ENCODE results near the gene ZNF343. TPM values are rescaled to one million over a fixed set of nuclear protein-coding genes. Genes with fewer than 3 reads are reported as not detected.

Gene ZNF343
- total and polyA plus RNA-seq, 2 donors (not counting 1 experiment from before 2014, with no cell fraction given), result 11.6 to 23.4 TPM

DNA sequence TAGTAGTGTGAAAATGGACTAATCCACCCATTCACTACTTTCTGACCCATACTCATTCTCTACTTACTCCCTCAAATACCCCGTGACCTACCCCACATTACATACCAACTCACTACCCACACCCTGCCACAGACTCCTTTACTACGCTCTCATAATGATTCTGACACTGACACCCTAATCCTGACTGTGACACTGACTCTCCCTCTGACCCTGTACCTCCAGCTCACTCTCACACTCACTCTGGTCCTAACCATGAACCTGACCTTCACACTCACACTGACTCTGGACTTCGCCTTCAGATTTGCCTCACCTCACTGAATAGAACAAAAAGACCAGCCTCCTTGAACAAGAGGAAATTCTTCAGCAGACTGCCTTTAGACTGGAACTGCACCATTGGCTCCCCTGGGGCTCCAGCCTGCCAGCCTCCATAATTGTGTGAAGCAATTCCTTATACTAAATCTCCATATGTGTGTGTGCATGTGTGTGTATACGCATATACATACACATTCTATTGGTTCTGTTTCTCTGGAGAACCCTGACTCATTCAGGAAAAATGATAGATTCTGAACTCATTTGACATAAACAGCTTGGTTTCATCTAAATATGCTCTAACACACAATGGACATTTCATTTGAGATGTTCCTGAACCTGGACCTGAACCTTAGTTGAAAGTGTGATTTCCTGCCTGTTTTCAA, 10.5 kb upstream of the ZNF343 start:
- ChIA-PET POLR2A (no interaction called here), CTCF (interaction anchor here (1.5 to 3.0 kb wide), 2 partner anchors 10 to 312 kb away, joined by 12 to 14 read pairs; no protein-coding TSS in a partner anchor)
- Histone ChIP-seq H3K9ac (ENCODE audit: low read length) (no peak overlapping the region), H3K27ac (ENCODE audit: low read length in 2 of 2) (no peak overlapping the region), H3K9me3 (ENCODE audit: control extremely low read depth in 1 of 3, control insufficient read depth in 2 of 3, insufficient read depth in 1 of 3, low read length in 2 of 3) (no peaks in the 10 kb centered on the region), H2AFZ (ENCODE audit: insufficient read depth, low read depth, low read length, poor library complexity, severe bottlenecking) (no peak overlapping the region), H3K4me1 (ENCODE audit: control insufficient read depth in 2 of 2, insufficient read depth in 2 of 2, low read length in 2 of 2) (peaks cover 3 to 7% of the 10 kb centered on the region in 2 donors), H3K79me2 (ENCODE audit: control insufficient read depth, insufficient read depth, low read length) (no peaks in the 10 kb centered on the region), H3K4me3 (ENCODE audit: control extremely low read depth in 1 of 5, extremely low read depth in 1 of 5, insufficient read depth in 1 of 5, low read depth in 2 of 5, low read length in 4 of 5) (no peak overlapping the region), H3K27me3 (replicated peaks in 1 of 4; ENCODE audit: control extremely low read depth in 1 of 4, control insufficient read depth in 3 of 4, insufficient read depth in 4 of 4, low read length in 3 of 4) (peaks cover 0 to 9% (median 0%) of the 10 kb centered on the region in 4 experiments), H3K4me2 (replicated peaks; ENCODE audit: low read depth, low read length, poor library complexity, severe bottlenecking) (no peak overlapping the region), H4K20me1 (ENCODE audit: control insufficient read depth, insufficient read depth, low read length, poor library complexity, severe bottlenecking) (no peaks in the 10 kb centered on the region), H3K36me3 (replicated peaks in 1 of 2; ENCODE audit: control extremely low read depth in 1 of 2, control insufficient read depth in 1 of 2, extremely low read depth in 1 of 2, insufficient read depth in 2 of 2, low read length in 1 of 2) (no peaks in the 10 kb centered on the region)
- Mint-ChIP-seq H3K4me3 (no peak overlapping the region), H3K9me3 (ENCODE audit: insufficient read depth) (no peaks in the 10 kb centered on the region), H3K27me3 (peaks cover 3% of the 10 kb centered on the region), H3K4me1 (peaks cover 6% of the 10 kb centered on the region), H3K27ac (no peak overlapping the region)
- TF ChIP-seq EZH2 (IDR thresholded peaks at IDR 0.05; ENCODE audit: borderline replicate concordance, insufficient read depth, low read depth, low read length, poor library complexity, severe bottlenecking), result no peak
- TF ChIP-seq, protein P1, sequence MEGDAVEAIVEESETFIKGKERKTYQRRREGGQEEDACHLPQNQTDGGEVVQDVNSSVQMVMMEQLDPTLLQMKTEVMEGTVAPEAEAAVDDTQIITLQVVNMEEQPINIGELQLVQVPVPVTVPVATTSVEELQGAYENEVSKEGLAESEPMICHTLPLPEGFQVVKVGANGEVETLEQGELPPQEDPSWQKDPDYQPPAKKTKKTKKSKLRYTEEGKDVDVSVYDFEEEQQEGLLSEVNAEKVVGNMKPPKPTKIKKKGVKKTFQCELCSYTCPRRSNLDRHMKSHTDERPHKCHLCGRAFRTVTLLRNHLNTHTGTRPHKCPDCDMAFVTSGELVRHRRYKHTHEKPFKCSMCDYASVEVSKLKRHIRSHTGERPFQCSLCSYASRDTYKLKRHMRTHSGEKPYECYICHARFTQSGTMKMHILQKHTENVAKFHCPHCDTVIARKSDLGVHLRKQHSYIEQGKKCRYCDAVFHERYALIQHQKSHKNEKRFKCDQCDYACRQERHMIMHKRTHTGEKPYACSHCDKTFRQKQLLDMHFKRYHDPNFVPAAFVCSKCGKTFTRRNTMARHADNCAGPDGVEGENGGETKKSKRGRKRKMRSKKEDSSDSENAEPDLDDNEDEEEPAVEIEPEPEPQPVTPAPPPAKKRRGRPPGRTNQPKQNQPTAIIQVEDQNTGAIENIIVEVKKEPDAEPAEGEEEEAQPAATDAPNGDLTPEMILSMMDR (IDR thresholded peaks at IDR 0.05), result no peak
- DNase-seq, result no peak
- intact Hi-C loops (cut with micrococcal nuclease), result no loop called here
- ATAC-seq (ENCODE audit: low read depth), result no peak
- WGBS (ENCODE audit: insufficient coverage), result 94% methylated on average over 3 of the region's 4 CpGs

DNA sequence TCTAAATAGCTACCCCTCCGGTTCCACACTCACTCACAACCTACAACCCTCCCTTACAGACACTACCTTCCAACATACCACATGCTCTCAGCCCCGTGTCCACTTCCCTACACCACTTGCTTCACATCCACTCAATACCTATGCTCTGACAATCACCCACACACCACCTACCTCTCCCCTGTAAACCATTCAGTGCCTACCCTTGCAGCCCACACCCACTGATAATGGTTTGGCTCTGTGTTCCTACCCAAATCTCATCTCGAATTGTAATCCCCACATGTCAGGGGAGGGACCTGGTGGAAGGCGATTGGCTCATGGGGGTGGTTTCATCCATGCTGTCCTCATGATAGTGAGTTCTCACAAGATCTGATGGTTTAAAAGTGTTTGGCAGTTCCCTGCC, 9.8 kb upstream of the ZNF343 start:
- Histone ChIP-seq H3K9me3 (ENCODE audit: control extremely low read depth in 1 of 3, control insufficient read depth in 2 of 3, insufficient read depth in 1 of 3, low read length in 2 of 3) (no peaks in the 10 kb centered on the region), H3K36me3 (replicated peaks in 1 of 2; ENCODE audit: control extremely low read depth in 1 of 2, control insufficient read depth in 1 of 2, extremely low read depth in 1 of 2, insufficient read depth in 2 of 2, low read length in 1 of 2) (no peaks in the 10 kb centered on the region), H3K4me3 (ENCODE audit: control extremely low read depth in 1 of 5, extremely low read depth in 1 of 5, insufficient read depth in 1 of 5, low read depth in 2 of 5, low read length in 4 of 5) (no peak overlapping the region), H3K4me1 (ENCODE audit: control insufficient read depth in 2 of 2, insufficient read depth in 2 of 2, low read length in 2 of 2) (peaks cover 3% of the 10 kb centered on the region in 2 donors), H2AFZ (ENCODE audit: insufficient read depth, low read depth, low read length, poor library complexity, severe bottlenecking) (no peak overlapping the region), H3K27me3 (replicated peaks in 1 of 4; ENCODE audit: control extremely low read depth in 1 of 4, control insufficient read depth in 3 of 4, insufficient read depth in 4 of 4, low read length in 3 of 4) (peaks cover 0 to 9% (median 0%) of the 10 kb centered on the region in 4 experiments), H3K27ac (ENCODE audit: low read length in 2 of 2) (no peak overlapping the region), H3K79me2 (ENCODE audit: control insufficient read depth, insufficient read depth, low read length) (no peaks in the 10 kb centered on the region), H3K9ac (ENCODE audit: low read length) (no peak overlapping the region), H3K4me2 (replicated peaks; ENCODE audit: low read depth, low read length, poor library complexity, severe bottlenecking) (no peak overlapping the region), H4K20me1 (ENCODE audit: control insufficient read depth, insufficient read depth, low read length, poor library complexity, severe bottlenecking) (no peaks in the 10 kb centered on the region)
- Mint-ChIP-seq H3K27ac (no peak overlapping the region), H3K4me3 (no peak overlapping the region), H3K27me3 (peaks cover 7% of the 10 kb centered on the region), H3K9me3 (ENCODE audit: insufficient read depth) (no peaks in the 10 kb centered on the region), H3K4me1 (peaks cover 3% of the 10 kb centered on the region)
- TF ChIP-seq EZH2 (IDR thresholded peaks at IDR 0.05; ENCODE audit: borderline replicate concordance, insufficient read depth, low read depth, low read length, poor library complexity, severe bottlenecking), result no peak
- TF ChIP-seq, protein P1 (IDR thresholded peaks at IDR 0.05), result no peak
- POLR2A ChIA-PET, result no interaction called here
- ATAC-seq (ENCODE audit: low read depth), result no peak
- DNase-seq, result no peak
- intact Hi-C loops (cut with micrococcal nuclease), result no loop called here
- WGBS (ENCODE audit: insufficient coverage), result 95% methylated on average over 2 of the region's 4 CpGs
- CTCF ChIA-PET, result interaction anchor here (1.2 kb wide), 1 partner anchor 8 kb away, joined by 3 read pairs; no protein-coding TSS in a partner anchor
